Measurements from ENCODE around the gene KSR1. TPM values are rescaled to one million over a fixed set of nuclear protein-coding genes. Genes with fewer than 3 reads are reported as not detected.
"Not testable (repeated sequence)": the region's sequence is repeated elsewhere in the genome, so short reads cannot be mapped to it uniquely, and the experiment has no call there.

The KSR1 gene
- total and polyA plus RNA-seq, 2 experiments from 2014 or later, result 7.8 to 53.2 TPM

- TF ChIP-seq CTCF (conservative IDR thresholded peaks at IDR 0.05; ENCODE audit: low read depth in 2 of 2) (no peak), JUNB (IDR thresholded peaks at IDR 0.05; ENCODE audit: unreplicated experiment) (no peak), CREB1 (CRISPR knock-in tag; IDR thresholded peaks at IDR 0.05; ENCODE audit: low read depth) (no peak), POLR2AphosphoS5 (IDR thresholded peaks at IDR 0.05; ENCODE audit: low read depth) (no peak)
These were observed 9.5 kb upstream of the KSR1 start (continued) for GRCh38 chr17:27446569-27447301.

GRCh38 chr17:27448534-27448933 lies 7.7 kb upstream of the KSR1 start:
- not testable (repeated sequence) for ATAC-seq; H3K4me3 ChIP-seq; H3K27me3 Mint-ChIP-seq (ENCODE audit: insufficient read depth, low read depth, poor library complexity); H3K4me2 ChIP-seq; H3K36me3 Mint-ChIP-seq (ENCODE audit: low read depth); H3K9me2 ChIP-seq (ENCODE audit: insufficient read depth); H3K4me3 Mint-ChIP-seq; H3K4me1 ChIP-seq (ENCODE audit: insufficient read depth); H3K27ac ChIP-seq (ENCODE audit: low read depth); H4K20me1 ChIP-seq (replicated peaks; ENCODE audit: insufficient read depth); H3F3A ChIP-seq (replicated peaks; ENCODE audit: low read depth); H3K4me1 Mint-ChIP-seq; DNase-seq (ENCODE audit: low spot score); H3K9me3 Mint-ChIP-seq; H3K27me3 ChIP-seq (ENCODE audit: insufficient read depth); H3K36me3 ChIP-seq (ENCODE audit: insufficient read depth); H3K27ac Mint-ChIP-seq; H3K79me2 ChIP-seq (replicated peaks; ENCODE audit: insufficient read depth)
- peak overlapping the region; percentile 72; the same call in 1 of the 2 replicates for H2AFZ ChIP-seq

- no peak overlapping the region for H3K27ac ChIP-seq (ENCODE audit: low read depth)
- DNase-seq (ENCODE audit: low spot score), result no peak
- no peak for TF ChIP-seq REST (IDR thresholded peaks at IDR 0.05; ENCODE audit: unreplicated experiment)
- TF ChIP-seq CTCF (conservative IDR thresholded peaks at IDR 0.05; ENCODE audit: low read depth in 2 of 2), result peak in 1 of 2 experiments; percentile 12; a peak in 1 of 4 replicates
- no peak for TF ChIP-seq NANOG (IDR thresholded peaks at IDR 0.05; ENCODE audit: borderline replicate concordance)
- Mint-ChIP-seq H3K27ac (no peak overlapping the region; the same call in 1 of the 2 replicates), H3K9me3 (no peaks in the 10 kb centered on the region), H3K4me3 (no peak overlapping the region), H3K27me3 (ENCODE audit: insufficient read depth, low read depth, poor library complexity) (peaks cover 3% of the 10 kb centered on the region), H3K4me1 (no peaks in the 10 kb centered on the region), H3K36me3 (ENCODE audit: low read depth) (no peaks in the 10 kb centered on the region)
- H3K9me2 ChIP-seq (ENCODE audit: insufficient read depth), result no peaks in the 10 kb centered on the region
- H3K79me2 ChIP-seq (replicated peaks; ENCODE audit: insufficient read depth), result no peaks in the 10 kb centered on the region
- H3K4me2 ChIP-seq, result no peak overlapping the region
- no peaks in the 10 kb centered on the region for H3K4me1 ChIP-seq (ENCODE audit: insufficient read depth)
- H4K20me1 ChIP-seq (replicated peaks; ENCODE audit: insufficient read depth), result no peaks in the 10 kb centered on the region
- H3F3A ChIP-seq (replicated peaks; ENCODE audit: low read depth), result no peaks in the 10 kb centered on the region
- no peak for ATAC-seq
- H3K4me3 ChIP-seq, result no peak overlapping the region
- 0 out of 2 replicates have a peak overlapping the region, but pooled peaks have one; percentile 38 for H2AFZ ChIP-seq
- H3K27me3 ChIP-seq (ENCODE audit: insufficient read depth), result no peaks in the 10 kb centered on the region
- no peaks in the 10 kb centered on the region for H3K36me3 ChIP-seq (ENCODE audit: insufficient read depth)
These were observed 6.7 kb upstream of the KSR1 start for GRCh38 chr17:27449541-27449940.
